Loucy (cell line): ENCODE results near the gene SH3PXD2A.

ENCODE experiments used
- H2AFZ ChIP-seq: fragments of 200-600 bp; sonication (generic); 2 replicates; pipeline ENCODE4 v1.6.0; 2016; ENCODE audit warnings: antibody characterized with exemption, mild to moderate bottlenecking, low read length, moderate library complexity
- H3F3A ChIP-seq: fragments of 200-600 bp; 2 replicates; pipeline ENCODE4 v1.6.0; 2016; ENCODE audit warnings: antibody characterized with exemption, low read depth, mild to moderate bottlenecking
- H3K27me3 ChIP-seq: fragments of 200-600 bp; sonication (generic); 2 replicates; pipeline ENCODE4 v1.6.1; 2014; ENCODE audit warnings: low read length, mild to moderate bottlenecking; ENCODE audit not compliant: insufficient read depth, poor library complexity, severe bottlenecking
- H3K36me3 ChIP-seq: fragments of 200-600 bp; sonication (generic); 2 replicates; pipeline ENCODE4 v1.6.1; 2016; ENCODE audit warnings: low read length; ENCODE audit not compliant: insufficient read depth
- H3K4me1 ChIP-seq: fragments of 200-600 bp; sonication (generic); 2 replicates; pipeline ENCODE4 v1.5.1; 2014; ENCODE audit warnings: low read length, mild to moderate bottlenecking; ENCODE audit not compliant: insufficient read depth, poor library complexity, severe bottlenecking
- H3K4me2 ChIP-seq: fragments of 200-600 bp; sonication (generic); 2 replicates; pipeline ENCODE4 v1.6.0; 2014; ENCODE audit warnings: antibody characterized with exemption, low read length, low read depth, mild to moderate bottlenecking; ENCODE audit not compliant: poor library complexity, severe bottlenecking
- H3K4me3 ChIP-seq: fragments of 200-600 bp; sonication (generic); 2 replicates; pipeline ENCODE4 v1.5.1; 2014; ENCODE audit warnings: low read length, mild to moderate bottlenecking, mixed read lengths; ENCODE audit not compliant: poor library complexity, severe bottlenecking
- H3K79me2 ChIP-seq: fragments of 200-600 bp; sonication (generic); 2 replicates; pipeline ENCODE4 v1.6.1; 2014; ENCODE audit warnings: low read length; ENCODE audit not compliant: insufficient read depth
- H3K9ac ChIP-seq: fragments of 200-600 bp; sonication (generic); 2 replicates; pipeline ENCODE4 v1.6.0; 2014; ENCODE audit warnings: mild to moderate bottlenecking, low read depth, low read length, moderate library complexity; ENCODE audit not compliant: poor library complexity, severe bottlenecking
- H3K9me2 ChIP-seq: fragments of 200-600 bp; sonication (generic); replicated peaks from 2 replicates; pipeline ENCODE4 v1.6.1; 2016; ENCODE audit warnings: low read depth, low read length, mixed read lengths
- H3K9me3 ChIP-seq: fragments of 200-600 bp; sonication (generic); 2 replicates; pipeline ENCODE4 v1.6.1; 2014; ENCODE audit warnings: mild to moderate bottlenecking, antibody characterized with exemption, low read length, low read depth; ENCODE audit not compliant: insufficient read depth
- H4K20me1 ChIP-seq: fragments of 200-600 bp; sonication (generic); 2 replicates; pipeline ENCODE4 v1.6.0; 2014; ENCODE audit warnings: antibody characterized with exemption, low read length, mild to moderate bottlenecking; ENCODE audit not compliant: insufficient read depth, poor library complexity, severe bottlenecking
- CTCF ChIP-seq: fragments of 200-600 bp; sonication (generic); conservative IDR thresholded peaks from 2 replicates; pipeline ENCODE4 v1.5.1; 2014; ENCODE audit warnings: mild to moderate bottlenecking, antibody characterized with exemption, low read length
- EZH2phosphoT487 ChIP-seq: fragments of 200-600 bp; IDR thresholded peaks from 2 replicates; pipeline ENCODE4 v1.6.1; 2018; ENCODE audit warnings: antibody characterized with exemption, mild to moderate bottlenecking, moderate library complexity, borderline replicate concordance

The SH3PXD2A gene

GRCh38 chr10:103789161-103789560 is 66.2 kb downstream of the SH3PXD2A start:
- Histone ChIP-seq H3K36me3 (no peaks in the 10 kb centered on the region; the same call in 1 of the 2 replicates), H2AFZ (no peak overlapping the region), H3F3A (no peaks in the 10 kb centered on the region), H3K9me2 (no peaks in the 10 kb centered on the region), H3K4me1 (no peaks in the 10 kb centered on the region), H3K27me3 (no peaks in the 10 kb centered on the region), H3K79me2 (no peaks in the 10 kb centered on the region), H3K4me3 (no peak overlapping the region), H4K20me1 (no peaks in the 10 kb centered on the region), H3K4me2 (no peak overlapping the region), H3K9ac (no peak overlapping the region), H3K9me3 (no peaks in the 10 kb centered on the region)
- TF ChIP-seq CTCF = no peak
- no peak for TF ChIP-seq EZH2phosphoT487

GRCh38 chr10:103787331-103787730 is 68.0 kb downstream of the SH3PXD2A start:
- no peaks in the 10 kb centered on the region for H3K79me2 ChIP-seq
- no peak overlapping the region for H3K4me3 ChIP-seq
- H2AFZ ChIP-seq = no peak overlapping the region
- H3K9ac ChIP-seq = no peak overlapping the region
- H3K9me3 ChIP-seq = no peaks in the 10 kb centered on the region
- H3F3A ChIP-seq = no peaks in the 10 kb centered on the region
- H3K9me2 ChIP-seq = no peaks in the 10 kb centered on the region
- no peaks in the 10 kb centered on the region; the same call in 1 of the 2 replicates for H3K36me3 ChIP-seq
- no peaks in the 10 kb centered on the region for H3K4me1 ChIP-seq
- TF ChIP-seq CTCF (no peak), EZH2phosphoT487 (no peak)
- H4K20me1 ChIP-seq = no peaks in the 10 kb centered on the region
- H3K4me2 ChIP-seq = no peak overlapping the region
- no peaks in the 10 kb centered on the region for H3K27me3 ChIP-seq

- Histone ChIP-seq H3K79me2 (no peaks in the 10 kb centered on the region), H3K36me3 (no peaks in the 10 kb centered on the region; the same call in 1 of the 2 replicates), H3K4me1 (peaks cover 6% of the 10 kb centered on the region), H4K20me1 (no peaks in the 10 kb centered on the region), H3K27me3 (no peaks in the 10 kb centered on the region), H3F3A (no peaks in the 10 kb centered on the region), H3K9me2 (no peaks in the 10 kb centered on the region), H2AFZ (no peak overlapping the region), H3K4me3 (no peak overlapping the region), H3K9ac (no peak overlapping the region), H3K9me3 (no peaks in the 10 kb centered on the region), H3K4me2 (no peak overlapping the region)
- TF ChIP-seq EZH2phosphoT487 (no peak), CTCF (no peak)
Observed at GRCh38 chr10:103786020-103786419, 69.4 kb downstream of the SH3PXD2A start.
